ENCODE data around the gene TPM3. TPM values are rescaled to one million over a fixed set of nuclear protein-coding genes. Genes with fewer than 3 reads are reported as not detected.

The TPM3 gene
- total and polyA plus RNA-seq, 8 donors, result 47.7 to 158 (median 90.2) TPM

- Histone ChIP-seq H3K27ac (peak overlapping the region in 3 of 4 donors; percentile 70 to 90 (median 81)), H3K4me3 (peak overlapping the region; percentile 56 to 96 (median 78)), H3K9me3 (no peaks in the 10 kb centered on the region), H3K4me1 (peaks cover 23 to 51% (median 37%) of the 10 kb centered on the region in 3 donors), H3K36me3 (no peaks in the 10 kb centered on the region), H3K27me3 (no peaks in the 10 kb centered on the region)
- TF ChIP-seq CTCF (IDR thresholded peaks at IDR 0.05), result no peak
- ATAC-seq (no peak), DNase-seq (no peak), FAIRE-seq (no peak)
- intact Hi-C loops (cut with DNase I), result no loop called here
- 0% methylated on average over 6 of the region's 6 CpGs for WGBS, 2 donors
These were observed 10.0 kb downstream of the TPM3 start for GRCh38 chr1:154181944-154182343.

GRCh38 chr1:154179946-154180687, 11.8 kb downstream of the TPM3 start:
- Histone ChIP-seq H3K36me3 (no peaks in the 10 kb centered on the region), H3K27me3 (no peaks in the 10 kb centered on the region), H3K4me3 (peak overlapping the region in 1 of 4 donors; percentile 87), H3K9me3 (no peaks in the 10 kb centered on the region), H3K4me1 (peaks cover 23 to 59% (median 31%) of the 10 kb centered on the region in 3 donors), H3K27ac (peak overlapping the region in 2 of 4 donors; percentile 42 to 66)
- intact Hi-C loops (cut with DNase I), result no loop called here
- no peak for DNase-seq
- WGBS, 2 donors, result 50 to 66% methylated on average over 3 of the region's 3 CpGs
- ATAC-seq, result no peak
- FAIRE-seq, result no peak
- TF ChIP-seq CTCF (IDR thresholded peaks at IDR 0.05), result no peak

- Histone ChIP-seq H3K27me3 (no peaks in the 10 kb centered on the region), H3K27ac (peak overlapping the region; percentile 3 to 66 (median 36)), H3K4me3 (no peak overlapping the region), H3K36me3 (no peaks in the 10 kb centered on the region), H3K9me3 (no peaks in the 10 kb centered on the region), H3K4me1 (peaks cover 23 to 59% (median 31%) of the 10 kb centered on the region in 3 donors)
- WGBS, 2 donors, result 43 to 49% methylated on average over 10 of the region's 10 CpGs
- intact Hi-C loops (cut with DNase I), result no loop called here
- no peak for TF ChIP-seq CTCF (IDR thresholded peaks at IDR 0.05)
- FAIRE-seq (no peak), DNase-seq (peak in 2 of 6 donors; percentile 31 to 54), ATAC-seq (peak in 2 of 4 donors; percentile 29 to 40)
These were observed 12.7 kb downstream of the TPM3 start for GRCh38 chr1:154178911-154179811.

- Histone ChIP-seq H3K27me3 (no peaks in the 10 kb centered on the region), H3K4me1 (peaks cover 23 to 59% (median 27%) of the 10 kb centered on the region in 3 donors), H3K9me3 (no peaks in the 10 kb centered on the region), H3K4me3 (no peak overlapping the region), H3K36me3 (peaks cover 0 to 10% (median 2%) of the 10 kb centered on the region in 3 donors), H3K27ac (peak overlapping the region in 1 of 4 donors; percentile 42)
- TF ChIP-seq CTCF (IDR thresholded peaks at IDR 0.05), result no peak
- intact Hi-C loops (cut with DNase I), result no loop called here
- ATAC-seq (no peak), DNase-seq (no peak), FAIRE-seq (no peak)
- WGBS, 2 donors, result 34 to 37% methylated on average over 2 of the region's 2 CpGs
These were observed 13.9 kb downstream of the TPM3 start for GRCh38 chr1:154178013-154178412.
